ENCODE data around the gene PRKCD.
A peak's percentile ranks its signal among the peaks of the same experiment; 100 is the strongest.

PRKCD gene

GRCh38 chr3:53171827-53172505 lies 11.0 kb downstream of the PRKCD start:
- peak; percentile 69 to 71 for DNase-seq

- no peak for DNase-seq
These were observed 12.1 kb downstream of the PRKCD start for GRCh38 chr3:53173107-53173506.

GRCh38 chr3:53174346-53175250 lies 13.6 kb downstream of the PRKCD start:
- no peak for DNase-seq

- DNase-seq: no peak
These were observed 14.9 kb downstream of the PRKCD start for GRCh38 chr3:53175613-53176540.

GRCh38 chr3:53178246-53178645 lies 17.2 kb downstream of the PRKCD start:
- DNase-seq: no peak

GRCh38 chr3:53179580-53179979 lies 18.6 kb downstream of the PRKCD start:
- no peak for DNase-seq

GRCh38 chr3:53180305-53181023 lies 19.5 kb downstream of the PRKCD start:
- DNase-seq: no peak

- DNase-seq: no peak
These were observed 20.0 kb downstream of the PRKCD start for GRCh38 chr3:53181024-53181371.

- no peak for DNase-seq
These were observed 20.5 kb downstream of the PRKCD start for GRCh38 chr3:53181528-53181927.

- DNase-seq: no peak
These were observed 21.9 kb downstream of the PRKCD start for GRCh38 chr3:53182764-53183355.

- no peak for DNase-seq
These were observed 22.5 kb downstream of the PRKCD start for GRCh38 chr3:53183514-53183913.

- DNase-seq: no peak
These were observed 23.7 kb downstream of the PRKCD start for GRCh38 chr3:53184701-53185100.

GRCh38 chr3:53185761-53186465 lies 24.9 kb downstream of the PRKCD start:
- no peak for DNase-seq

GRCh38 chr3:53186726-53187125 lies 25.7 kb downstream of the PRKCD start:
- no peak for DNase-seq

- no peak for DNase-seq
These were observed 26.4 kb downstream of the PRKCD start for GRCh38 chr3:53187430-53187829.

GRCh38 chr3:53188136-53188685 lies 27.2 kb downstream of the PRKCD start:
- no peak for DNase-seq

GRCh38 chr3:53188720-53189119 lies 27.7 kb downstream of the PRKCD start:
- no peak for DNase-seq

- DNase-seq: no peak
These were observed 28.3 kb downstream of the PRKCD start for GRCh38 chr3:53189276-53189675.

- no peak for DNase-seq
These were observed 29.6 kb downstream of the PRKCD start for GRCh38 chr3:53190659-53191058.

GRCh38 chr3:53191836-53192480 lies 30.9 kb downstream of the PRKCD start:
- DNase-seq: no peak

GRCh38 chr3:53192608-53193007 lies 31.6 kb downstream of the PRKCD start:
- no peak for DNase-seq
